ENCODE measurements around the gene CBX6. TPM values are rescaled to one million over a fixed set of nuclear protein-coding genes. Genes with fewer than 3 reads are reported as not detected.

Gene CBX6
- total RNA-seq, 1 donor from 2014 or later = 101 TPM

- Mint-ChIP-seq H3K27me3 (ENCODE audit: low read depth) (peaks cover 79% of the 10 kb centered on the region), H3K36me3 (no peaks in the 10 kb centered on the region), H3K27ac (no peak overlapping the region), H3K4me1 (peaks cover 2% of the 10 kb centered on the region), H3K9me3 (no peaks in the 10 kb centered on the region), H3K4me3 (no peak overlapping the region)
- no peak for DNase-seq (ENCODE audit: low spot score in 2 of 2, unreplicated experiment in 2 of 2)
- no peak for TF ChIP-seq CTCF (IDR thresholded peaks at IDR 0.05; ENCODE audit: unreplicated experiment)
Observed at GRCh38 chr22:38846412-38846811, 25.6 kb downstream of the CBX6 start.

GRCh38 chr22:38845004-38845740 lies 26.8 kb downstream of the CBX6 start:
- Mint-ChIP-seq H3K27ac (no peak overlapping the region), H3K9me3 (no peaks in the 10 kb centered on the region), H3K36me3 (no peaks in the 10 kb centered on the region), H3K4me1 (peaks cover 2% of the 10 kb centered on the region), H3K4me3 (peak overlapping the region; percentile 50), H3K27me3 (ENCODE audit: low read depth) (peaks cover 83% of the 10 kb centered on the region)
- no peak for DNase-seq (ENCODE audit: low spot score in 2 of 2, unreplicated experiment in 2 of 2)
- TF ChIP-seq CTCF (IDR thresholded peaks at IDR 0.05; ENCODE audit: unreplicated experiment) = no peak

GRCh38 chr22:38844315-38845003 lies 27.6 kb downstream of the CBX6 start:
- peaks cover 2% of the 10 kb centered on the region for H3K4me1 Mint-ChIP-seq

GRCh38 chr22:38843657-38844314 lies 28.2 kb downstream of the CBX6 start, which contains the start of gene NPTXR:
NPTXR (minus strand) TSS chr22:38844028.
- peak; percentile 51 to 69 for DNase-seq (ENCODE audit: low spot score in 2 of 2, unreplicated experiment in 2 of 2)
- H3K27me3 Mint-ChIP-seq (ENCODE audit: low read depth) = peaks cover 82% of the 10 kb centered on the region

More at GRCh38 chr22:38844315-38845003, 27.6 kb downstream of the CBX6 start:
- Mint-ChIP-seq H3K36me3 (no peaks in the 10 kb centered on the region), H3K9me3 (no peaks in the 10 kb centered on the region), H3K27me3 (ENCODE audit: low read depth) (peaks cover 84% of the 10 kb centered on the region), H3K27ac (no peak overlapping the region), H3K4me3 (peak overlapping the region; percentile 50)
- no peak for TF ChIP-seq CTCF (IDR thresholded peaks at IDR 0.05; ENCODE audit: unreplicated experiment)
- DNase-seq (ENCODE audit: low spot score in 2 of 2, unreplicated experiment in 2 of 2) = no peak

More at GRCh38 chr22:38843657-38844314, 28.2 kb downstream of the CBX6 start, which contains the start of gene NPTXR:
- Mint-ChIP-seq H3K9me3 (no peaks in the 10 kb centered on the region), H3K4me1 (peaks cover 2% of the 10 kb centered on the region), H3K4me3 (peak within 1 kb of the TSS; percentile 68), H3K36me3 (no peaks in the 10 kb centered on the region), H3K27ac (no peak within 1 kb of the TSS)
- no peak for TF ChIP-seq CTCF (IDR thresholded peaks at IDR 0.05; ENCODE audit: unreplicated experiment)

Measured in mesothelial cell of epicardium (in vitro differentiated cells).